NCI-H82 treated with DMSO at 0.1 percent for 48 hours (cell line): Measurements from ENCODE around the gene EHMT1.

Experiments
- DNase-seq: peaks from one replicate; lab custom pipeline; 2025; ENCODE audit not compliant: unreplicated experiment; lab: John Stamatoyannopoulos, UW

The EHMT1 gene

DNA sequence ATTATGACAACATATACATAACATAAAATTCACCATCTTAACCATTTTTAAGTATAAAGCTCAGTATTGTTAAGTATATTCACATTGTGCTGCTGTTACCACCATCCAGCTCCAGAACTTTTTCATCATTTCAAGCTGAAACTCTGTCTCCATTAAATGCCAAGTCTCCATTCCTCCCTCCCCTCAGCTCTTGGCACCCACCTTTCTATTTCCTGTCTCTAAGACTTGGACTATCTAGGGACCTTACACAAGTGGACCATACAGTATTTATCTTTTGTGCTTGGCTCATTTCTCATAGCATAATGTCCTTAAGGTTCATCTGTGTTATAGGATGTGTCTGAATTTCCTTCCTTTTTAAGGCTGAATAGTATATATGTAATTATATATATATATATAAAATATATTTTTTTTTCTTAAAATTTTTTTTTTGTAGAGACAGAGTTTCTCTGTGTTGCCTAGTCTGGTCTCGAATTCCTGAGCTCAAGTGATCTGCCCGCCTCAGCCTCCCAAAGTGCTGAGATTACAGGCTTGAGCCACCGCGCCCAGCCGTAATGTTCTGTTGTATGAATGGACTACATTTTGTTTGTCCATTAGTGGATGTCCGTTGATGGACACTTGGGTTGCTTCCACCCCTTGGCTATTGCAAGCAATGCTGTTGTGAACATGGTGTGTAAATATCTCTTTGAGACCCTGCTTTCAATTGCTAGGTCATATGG, 72.3 kb downstream of the EHMT1 start:
- no peak for DNase-seq

DNA sequence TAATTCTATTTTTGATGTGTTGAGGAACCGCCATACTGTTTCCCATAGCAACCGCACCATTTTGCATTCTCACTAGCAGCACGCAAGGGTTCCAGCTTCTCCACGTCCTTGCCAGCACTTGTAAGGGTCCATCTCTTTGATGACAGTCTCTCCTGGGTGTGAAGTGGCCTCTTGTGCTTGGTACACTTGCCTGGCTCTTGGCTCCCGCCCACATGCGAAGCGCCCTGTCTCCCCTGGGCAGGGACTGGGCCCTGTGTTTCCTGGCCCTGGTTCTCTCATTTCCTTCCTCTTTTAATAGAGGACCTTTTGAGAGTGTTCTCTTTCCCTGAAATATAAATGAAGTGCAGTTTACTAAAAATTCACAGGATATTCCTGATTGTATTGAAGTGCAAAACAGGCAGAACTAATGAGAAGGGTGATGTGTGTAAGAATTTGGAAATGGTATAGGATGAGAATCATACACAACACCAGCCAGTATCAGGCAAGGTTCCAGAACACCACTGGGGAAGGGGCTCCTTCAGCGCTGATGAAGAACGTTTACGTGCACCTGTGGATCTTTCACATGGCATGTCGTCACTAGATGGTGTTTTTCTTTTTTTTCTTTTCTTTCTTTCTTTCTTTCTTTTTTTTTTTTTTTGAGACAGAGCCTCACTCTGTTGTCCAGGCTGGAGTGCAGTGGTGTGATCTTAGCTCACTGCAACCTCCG, 73.0 kb downstream of the EHMT1 start:
- DNase-seq: no peak

- no peak for DNase-seq
Observed at GRCh38 chr9:137694236-137694959, 75.6 kb downstream of the EHMT1 start.

DNA sequence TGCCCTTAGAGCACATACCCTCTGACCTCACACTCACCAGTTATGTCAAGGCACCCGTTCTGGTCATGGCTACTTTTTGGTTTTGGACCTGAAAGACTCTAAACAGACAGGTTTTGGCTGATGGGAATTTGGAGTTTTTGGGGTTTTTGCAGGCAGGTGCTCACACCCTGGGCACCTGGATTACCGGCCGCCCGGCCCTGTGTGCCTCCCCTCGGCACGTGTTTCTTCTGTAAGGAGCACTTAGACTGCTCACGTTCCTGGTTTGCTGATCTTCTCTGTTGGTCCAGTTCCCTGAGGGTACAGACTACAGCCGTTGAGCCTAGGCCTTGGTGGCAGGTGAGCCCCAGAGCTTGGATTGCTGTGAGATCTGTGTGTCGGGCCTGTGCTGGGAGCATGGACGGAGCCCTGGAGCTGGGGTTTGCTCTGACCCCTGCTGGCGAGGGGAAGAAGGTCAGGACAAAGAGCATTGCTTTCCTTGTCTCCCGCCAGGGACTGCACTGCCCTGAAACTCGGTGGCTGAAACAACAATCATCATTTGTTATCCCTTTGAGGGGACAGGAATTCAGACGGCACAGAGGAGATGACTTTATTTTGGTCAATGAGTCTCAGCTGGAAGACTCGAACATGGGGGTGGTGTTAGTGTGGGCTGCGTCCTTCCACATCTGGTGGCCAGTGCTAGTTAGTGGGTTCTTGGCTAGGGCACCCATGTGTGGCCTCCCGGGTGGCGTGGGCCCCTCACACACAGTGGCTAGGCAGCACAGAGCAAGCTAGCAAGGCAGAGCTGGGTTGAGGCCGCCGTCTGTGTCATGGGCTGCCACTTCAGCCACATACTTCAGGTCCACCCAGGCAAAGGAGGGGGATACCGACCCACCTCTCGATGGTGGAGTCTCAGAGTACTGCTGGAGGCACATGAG, 76.4 kb downstream of the EHMT1 start:
- DNase-seq: no peak

GRCh38 chr9:137696136-137696925, 77.5 kb downstream of the EHMT1 start:
- no peak for DNase-seq

DNA sequence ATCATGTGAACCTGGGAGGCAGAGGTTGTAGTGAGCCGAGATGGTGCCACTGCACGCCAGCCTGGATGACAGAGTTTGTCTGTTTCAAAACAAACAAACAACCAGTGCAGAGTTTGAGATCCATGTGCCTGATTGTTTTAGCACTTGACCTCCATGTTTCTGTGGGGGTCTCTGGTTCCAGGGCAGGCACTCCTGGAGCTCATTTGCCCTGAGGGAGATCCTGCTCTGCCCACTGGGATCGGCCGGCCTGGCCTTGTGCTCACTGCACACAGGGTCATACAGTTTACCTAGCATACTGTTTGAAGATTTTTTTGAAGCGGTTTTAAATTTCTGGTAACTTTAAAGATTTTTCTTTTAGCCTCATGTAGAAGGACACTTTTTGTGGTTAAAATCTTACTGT, 78.4 kb downstream of the EHMT1 start:
- DNase-seq: no peak

DNA sequence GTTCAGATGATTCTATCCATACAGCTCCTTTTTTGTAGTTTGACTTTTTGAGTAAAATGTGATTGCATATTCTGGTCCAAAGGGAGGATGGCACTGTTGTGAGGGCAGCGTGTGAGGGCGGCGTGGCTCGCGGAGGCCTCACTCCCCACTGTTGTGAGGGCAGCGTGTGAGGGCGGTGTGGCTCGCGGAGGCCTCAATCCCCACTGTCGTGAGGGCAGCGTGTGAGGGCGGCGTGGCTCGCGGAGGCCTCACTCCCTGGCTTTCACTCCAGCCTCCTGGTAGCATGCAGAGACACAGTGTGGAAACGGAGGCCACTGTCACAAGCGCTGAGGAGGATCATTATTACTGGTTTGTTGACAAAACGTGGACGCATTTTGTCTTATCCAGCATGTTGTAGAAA, 79.0 kb downstream of the EHMT1 start:
- no peak for DNase-seq

- no peak for DNase-seq
Observed at GRCh38 chr9:137700911-137701310, 82.1 kb downstream of the EHMT1 start.

- DNase-seq: no peak
Observed at GRCh38 chr9:137702615-137703379, 84.0 kb downstream of the EHMT1 start.

DNA sequence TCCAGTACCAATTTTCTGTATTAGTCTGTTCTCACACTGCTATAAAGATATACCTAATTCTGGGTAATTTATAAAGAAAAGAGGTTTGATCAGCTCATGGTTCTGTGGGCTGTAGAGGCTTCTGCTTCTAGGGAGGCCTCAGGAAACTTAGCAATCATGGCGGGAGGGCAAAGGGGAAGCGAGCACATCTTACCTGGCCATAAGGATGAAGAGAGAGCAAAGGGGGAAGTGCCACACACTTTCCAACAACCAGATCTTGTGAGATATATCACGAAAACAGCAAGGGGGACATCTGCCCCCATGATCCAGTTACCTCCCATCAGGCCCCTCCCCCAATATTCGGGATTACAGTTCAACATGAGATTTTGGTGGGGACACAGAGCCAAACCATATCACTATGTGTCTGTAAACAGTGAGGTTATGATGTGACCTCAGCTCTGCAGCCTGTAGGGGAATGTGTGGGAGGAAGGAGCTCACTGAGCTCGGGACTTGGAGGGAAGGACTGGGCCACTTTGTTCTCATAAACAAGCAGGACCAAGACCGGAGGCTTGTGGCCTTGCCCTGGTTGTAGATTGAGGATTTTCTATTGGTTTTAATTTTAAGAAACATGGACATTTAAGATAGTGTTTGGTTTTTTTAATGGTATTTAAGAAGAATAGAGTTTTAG, 85.2 kb downstream of the EHMT1 start:
- no peak for DNase-seq

GRCh38 chr9:137705443-137705863, 86.6 kb downstream of the EHMT1 start:
- DNase-seq: no peak

GRCh38 chr9:137705906-137706305, 87.1 kb downstream of the EHMT1 start:
- DNase-seq: no peak

- no peak for DNase-seq
Observed at GRCh38 chr9:137707361-137707760, 88.6 kb downstream of the EHMT1 start.

- DNase-seq: no peak
Observed at GRCh38 chr9:137708590-137709284, 89.9 kb downstream of the EHMT1 start.

DNA sequence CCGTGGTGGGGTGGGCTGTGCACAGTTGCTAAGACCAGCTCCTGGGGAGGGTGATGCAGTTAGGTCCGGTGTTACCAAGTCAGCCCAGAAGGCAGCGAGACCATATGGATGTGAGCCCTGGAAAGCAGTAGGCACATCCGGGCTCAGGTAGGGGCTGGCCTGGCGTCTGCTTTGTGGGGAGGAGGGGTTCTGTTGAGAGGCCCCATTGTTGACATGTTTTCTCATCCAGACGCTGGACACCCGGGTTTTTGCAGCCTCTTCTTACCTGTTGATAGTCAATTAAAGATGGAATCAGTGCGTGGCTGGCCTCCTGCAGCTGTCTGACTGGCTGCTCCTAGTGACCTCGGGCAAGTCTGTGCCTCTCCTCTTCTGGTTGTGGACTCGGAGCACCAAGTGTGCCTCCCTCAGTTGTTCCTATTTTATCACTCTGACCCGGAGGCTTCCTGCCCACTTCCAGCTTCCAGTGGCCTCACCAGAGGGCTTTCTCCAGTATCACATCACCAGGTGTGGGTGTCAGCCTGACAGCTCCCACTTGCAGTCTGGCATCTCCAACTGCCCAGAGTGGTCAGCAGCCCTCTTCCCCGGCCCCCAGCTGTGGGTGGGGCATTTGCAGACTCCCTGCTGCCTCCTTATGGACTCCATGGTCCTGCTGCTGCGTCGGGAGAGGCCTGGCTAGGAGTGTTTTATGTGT, 90.8 kb downstream of the EHMT1 start:
- DNase-seq: no peak

GRCh38 chr9:137710704-137711103, 91.9 kb downstream of the EHMT1 start:
- no peak for DNase-seq

- DNase-seq: no peak
Observed at GRCh38 chr9:137711678-137712105, 92.9 kb downstream of the EHMT1 start.

DNA sequence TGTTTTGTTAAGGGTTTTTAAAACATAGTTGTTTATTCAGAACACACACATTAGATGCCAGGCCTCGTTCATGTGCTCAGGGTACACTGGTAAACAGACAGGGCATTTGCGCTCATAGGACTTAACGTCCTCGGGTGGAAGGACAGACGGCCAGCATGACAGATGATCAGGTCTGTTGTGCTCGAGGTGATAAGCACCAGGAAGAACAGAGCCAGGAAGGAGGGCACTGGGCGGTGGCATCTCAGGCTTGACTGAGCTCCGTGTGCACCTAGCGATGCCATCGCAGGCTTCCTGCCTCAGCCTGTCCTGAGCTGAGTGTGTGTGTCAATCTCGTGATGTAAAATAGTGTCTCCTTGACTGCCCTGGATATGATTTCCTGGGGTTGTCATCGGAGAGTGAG, 96.5 kb downstream of the EHMT1 start:
- DNase-seq: no peak
